OCI-LY7 (cell line): ENCODE results near the gene TMPRSS11B.

Source experiments
- CTCF ChIP-seq: fragments of 200-600 bp; sonication (generic); conservative IDR thresholded peaks from 2 replicates; pipeline ENCODE4 v1.5.1; 2014; ENCODE audit warnings: mild to moderate bottlenecking, antibody characterized with exemption, low read length, moderate library complexity, mixed read lengths
- EZH2phosphoT487 ChIP-seq: fragments of 200-600 bp; sonication (generic); IDR thresholded peaks from 2 replicates; pipeline ENCODE4 v1.6.1; 2018; ENCODE audit warnings: low read depth, borderline replicate concordance, mild to moderate bottlenecking, mixed run types, antibody characterized with exemption, low read length, moderate library complexity, mixed read lengths

DNA sequence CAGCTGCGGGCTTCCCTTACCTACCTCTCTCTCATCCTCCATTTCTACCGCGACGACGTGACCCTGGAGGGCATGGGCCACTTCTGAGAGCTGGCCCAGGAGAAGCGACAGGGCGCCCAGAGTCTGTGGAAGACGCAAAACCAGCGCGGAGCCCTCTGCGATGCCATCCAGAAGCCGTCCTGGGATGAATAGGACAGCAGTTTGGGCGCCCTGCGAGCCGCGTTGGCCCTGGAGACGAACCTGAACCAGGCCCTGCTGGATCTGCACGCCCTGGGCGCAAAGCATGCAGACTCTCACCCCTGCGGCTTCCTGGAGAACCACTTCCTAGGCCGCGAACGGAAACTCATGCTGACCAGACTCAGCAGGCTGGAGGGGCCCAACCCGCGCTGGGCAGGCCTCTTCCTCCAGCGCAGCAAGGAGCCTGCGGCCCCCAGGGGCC lies 63.1 kb downstream of the TMPRSS11B start:
- TF ChIP-seq CTCF: no peak
- no peak for TF ChIP-seq EZH2phosphoT487
